ENCODE measurements around the gene LDLRAP1. TPM values are rescaled to one million over a fixed set of nuclear protein-coding genes. Genes with fewer than 3 reads are reported as not detected.

The LDLRAP1 gene
- total and polyA plus RNA-seq, 2 experiments from 2014 or later, result 9.6 to 22.7 TPM

DNA sequence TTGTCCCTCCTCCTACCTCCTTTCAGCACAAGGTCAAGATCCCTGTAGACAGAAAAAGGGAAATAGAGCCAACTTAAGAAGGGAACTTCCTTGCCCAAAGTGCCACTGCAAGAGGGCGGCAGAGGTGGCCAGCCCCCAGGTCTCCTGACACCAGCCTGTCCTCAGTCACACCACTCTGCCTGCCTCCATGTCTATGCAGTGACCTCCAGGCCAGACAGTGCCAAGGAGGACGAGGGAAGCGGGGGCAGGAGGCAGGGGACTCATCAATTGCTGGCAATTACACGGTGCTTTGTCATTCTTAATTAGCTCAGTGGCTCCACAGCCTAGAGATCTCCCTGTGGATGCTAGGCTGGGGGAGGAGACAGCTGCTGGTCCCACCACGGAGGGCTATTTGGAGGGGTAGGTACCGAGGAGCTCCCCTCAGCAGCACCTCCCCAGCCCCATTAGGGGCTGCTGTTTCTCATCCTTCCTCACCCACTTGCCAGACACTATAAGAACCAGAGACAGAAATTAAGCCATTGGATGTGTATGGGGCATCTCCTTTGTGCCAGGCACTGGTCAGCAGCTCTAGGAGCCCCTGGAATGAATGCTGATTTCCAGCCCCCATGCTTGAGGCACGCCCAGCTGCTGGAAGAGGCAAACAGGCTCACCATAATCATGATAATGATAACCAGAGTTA lies 6.1 kb upstream of the LDLRAP1 start:
- H3K27me3 ChIP-seq (ENCODE audit: insufficient read depth), result no peaks in the 10 kb centered on the region
- H3K4me3 Mint-ChIP-seq, result no peak overlapping the region
- H3K4me1 ChIP-seq (ENCODE audit: insufficient read depth), result peaks cover 7% of the 10 kb centered on the region; the same call in 1 of the 2 replicates
- H3K9me2 ChIP-seq (ENCODE audit: insufficient read depth), result no peaks in the 10 kb centered on the region
- H3K4me1 Mint-ChIP-seq, result peaks cover 13% of the 10 kb centered on the region
- peak overlapping the region; percentile 88 for H2AFZ ChIP-seq
- no peak overlapping the region for H3K27ac Mint-ChIP-seq
- peaks cover 6% of the 10 kb centered on the region for H3K27me3 Mint-ChIP-seq (ENCODE audit: insufficient read depth, low read depth, poor library complexity)
- H4K20me1 ChIP-seq (replicated peaks; ENCODE audit: insufficient read depth), result no peaks in the 10 kb centered on the region
- no peak for TF ChIP-seq ZNF331 (CRISPR knock-in tag; IDR thresholded peaks at IDR 0.05; ENCODE audit: low read depth)
- TF ChIP-seq, protein P1, sequence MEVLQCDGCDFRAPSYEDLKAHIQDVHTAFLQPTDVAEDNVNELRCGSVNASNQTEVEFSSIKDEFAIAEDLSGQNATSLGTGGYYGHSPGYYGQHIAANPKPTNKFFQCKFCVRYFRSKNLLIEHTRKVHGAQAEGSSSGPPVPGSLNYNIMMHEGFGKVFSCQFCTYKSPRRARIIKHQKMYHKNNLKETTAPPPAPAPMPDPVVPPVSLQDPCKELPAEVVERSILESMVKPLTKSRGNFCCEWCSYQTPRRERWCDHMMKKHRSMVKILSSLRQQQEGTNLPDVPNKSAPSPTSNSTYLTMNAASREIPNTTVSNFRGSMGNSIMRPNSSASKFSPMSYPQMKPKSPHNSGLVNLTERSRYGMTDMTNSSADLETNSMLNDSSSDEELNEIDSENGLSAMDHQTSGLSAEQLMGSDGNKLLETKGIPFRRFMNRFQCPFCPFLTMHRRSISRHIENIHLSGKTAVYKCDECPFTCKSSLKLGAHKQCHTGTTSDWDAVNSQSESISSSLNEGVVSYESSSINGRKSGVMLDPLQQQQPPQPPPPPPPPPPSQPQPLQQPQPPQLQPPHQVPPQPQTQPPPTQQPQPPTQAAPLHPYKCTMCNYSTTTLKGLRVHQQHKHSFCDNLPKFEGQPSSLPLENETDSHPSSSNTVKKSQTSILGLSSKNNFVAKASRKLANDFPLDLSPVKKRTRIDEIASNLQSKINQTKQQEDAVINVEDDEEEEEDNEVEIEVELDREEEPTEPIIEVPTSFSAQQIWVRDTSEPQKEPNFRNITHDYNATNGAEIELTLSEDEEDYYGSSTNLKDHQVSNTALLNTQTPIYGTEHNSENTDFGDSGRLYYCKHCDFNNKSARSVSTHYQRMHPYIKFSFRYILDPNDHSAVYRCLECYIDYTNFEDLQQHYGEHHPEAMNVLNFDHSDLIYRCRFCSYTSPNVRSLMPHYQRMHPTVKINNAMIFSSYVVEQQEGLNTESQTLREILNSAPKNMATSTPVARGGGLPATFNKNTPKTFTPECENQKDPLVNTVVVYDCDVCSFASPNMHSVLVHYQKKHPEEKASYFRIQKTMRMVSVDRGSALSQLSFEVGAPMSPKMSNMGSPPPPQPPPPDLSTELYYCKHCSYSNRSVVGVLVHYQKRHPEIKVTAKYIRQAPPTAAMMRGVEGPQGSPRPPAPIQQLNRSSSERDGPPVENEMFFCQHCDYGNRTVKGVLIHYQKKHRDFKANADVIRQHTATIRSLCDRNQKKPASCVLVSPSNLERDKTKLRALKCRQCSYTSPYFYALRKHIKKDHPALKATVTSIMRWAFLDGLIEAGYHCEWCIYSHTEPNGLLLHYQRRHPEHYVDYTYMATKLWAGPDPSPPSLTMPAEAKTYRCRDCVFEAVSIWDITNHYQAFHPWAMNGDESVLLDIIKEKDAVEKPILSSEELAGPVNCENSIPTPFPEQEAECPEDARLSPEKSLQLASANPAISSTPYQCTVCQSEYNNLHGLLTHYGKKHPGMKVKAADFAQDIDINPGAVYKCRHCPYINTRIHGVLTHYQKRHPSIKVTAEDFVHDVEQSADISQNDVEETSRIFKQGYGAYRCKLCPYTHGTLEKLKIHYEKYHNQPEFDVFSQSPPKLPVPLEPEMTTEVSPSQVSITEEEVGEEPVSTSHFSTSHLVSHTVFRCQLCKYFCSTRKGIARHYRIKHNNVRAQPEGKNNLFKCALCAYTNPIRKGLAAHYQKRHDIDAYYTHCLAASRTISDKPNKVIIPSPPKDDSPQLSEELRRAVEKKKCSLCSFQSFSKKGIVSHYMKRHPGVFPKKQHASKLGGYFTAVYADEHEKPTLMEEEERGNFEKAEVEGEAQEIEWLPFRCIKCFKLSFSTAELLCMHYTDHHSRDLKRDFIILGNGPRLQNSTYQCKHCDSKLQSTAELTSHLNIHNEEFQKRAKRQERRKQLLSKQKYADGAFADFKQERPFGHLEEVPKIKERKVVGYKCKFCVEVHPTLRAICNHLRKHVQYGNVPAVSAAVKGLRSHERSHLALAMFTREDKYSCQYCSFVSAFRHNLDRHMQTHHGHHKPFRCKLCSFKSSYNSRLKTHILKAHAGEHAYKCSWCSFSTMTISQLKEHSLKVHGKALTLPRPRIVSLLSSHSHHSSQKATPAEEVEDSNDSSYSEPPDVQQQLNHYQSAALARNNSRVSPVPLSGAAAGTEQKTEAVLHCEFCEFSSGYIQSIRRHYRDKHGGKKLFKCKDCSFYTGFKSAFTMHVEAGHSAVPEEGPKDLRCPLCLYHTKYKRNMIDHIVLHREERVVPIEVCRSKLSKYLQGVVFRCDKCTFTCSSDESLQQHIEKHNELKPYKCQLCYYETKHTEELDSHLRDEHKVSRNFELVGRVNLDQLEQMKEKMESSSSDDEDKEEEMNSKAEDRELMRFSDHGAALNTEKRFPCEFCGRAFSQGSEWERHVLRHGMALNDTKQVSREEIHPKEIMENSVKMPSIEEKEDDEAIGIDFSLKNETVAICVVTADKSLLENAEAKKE (CRISPR knock-in tag; IDR thresholded peaks at IDR 0.05), result no peak
- TF ChIP-seq, protein P2, sequence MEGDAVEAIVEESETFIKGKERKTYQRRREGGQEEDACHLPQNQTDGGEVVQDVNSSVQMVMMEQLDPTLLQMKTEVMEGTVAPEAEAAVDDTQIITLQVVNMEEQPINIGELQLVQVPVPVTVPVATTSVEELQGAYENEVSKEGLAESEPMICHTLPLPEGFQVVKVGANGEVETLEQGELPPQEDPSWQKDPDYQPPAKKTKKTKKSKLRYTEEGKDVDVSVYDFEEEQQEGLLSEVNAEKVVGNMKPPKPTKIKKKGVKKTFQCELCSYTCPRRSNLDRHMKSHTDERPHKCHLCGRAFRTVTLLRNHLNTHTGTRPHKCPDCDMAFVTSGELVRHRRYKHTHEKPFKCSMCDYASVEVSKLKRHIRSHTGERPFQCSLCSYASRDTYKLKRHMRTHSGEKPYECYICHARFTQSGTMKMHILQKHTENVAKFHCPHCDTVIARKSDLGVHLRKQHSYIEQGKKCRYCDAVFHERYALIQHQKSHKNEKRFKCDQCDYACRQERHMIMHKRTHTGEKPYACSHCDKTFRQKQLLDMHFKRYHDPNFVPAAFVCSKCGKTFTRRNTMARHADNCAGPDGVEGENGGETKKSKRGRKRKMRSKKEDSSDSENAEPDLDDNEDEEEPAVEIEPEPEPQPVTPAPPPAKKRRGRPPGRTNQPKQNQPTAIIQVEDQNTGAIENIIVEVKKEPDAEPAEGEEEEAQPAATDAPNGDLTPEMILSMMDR (conservative IDR thresholded peaks at IDR 0.05; ENCODE audit: low read depth in 2 of 2), result no peak
- no peak for TF ChIP-seq NANOG (IDR thresholded peaks at IDR 0.05; ENCODE audit: borderline replicate concordance)
- no peak for TF ChIP-seq POLR2AphosphoS5 (IDR thresholded peaks at IDR 0.05; ENCODE audit: low read depth)
- no peak for TF ChIP-seq ZNF114 (CRISPR knock-in tag; IDR thresholded peaks at IDR 0.05)
- no peak for TF ChIP-seq JUNB (IDR thresholded peaks at IDR 0.05; ENCODE audit: unreplicated experiment)
- no peak for TF ChIP-seq STAT1 (IDR thresholded peaks at IDR 0.05; ENCODE audit: unreplicated experiment)
- TF ChIP-seq EZH2 (IDR thresholded peaks at IDR 0.05; ENCODE audit: low read depth, unreplicated experiment), result no peak
- no peak for TF ChIP-seq CREB1 (CRISPR knock-in tag; IDR thresholded peaks at IDR 0.05; ENCODE audit: low read depth)
- H3K36me3 ChIP-seq (ENCODE audit: insufficient read depth), result no peaks in the 10 kb centered on the region
- H3K9me3 Mint-ChIP-seq, result no peaks in the 10 kb centered on the region
- H3K4me3 ChIP-seq, result no peak overlapping the region
- peak; percentile 42 for ATAC-seq
- H3K79me2 ChIP-seq (replicated peaks; ENCODE audit: insufficient read depth), result no peaks in the 10 kb centered on the region
- DNase-seq (ENCODE audit: low spot score), result no peak
- no peaks in the 10 kb centered on the region for H3K36me3 Mint-ChIP-seq (ENCODE audit: low read depth)
- no peak overlapping the region for H3K4me2 ChIP-seq
- no peak overlapping the region for H3K27ac ChIP-seq (ENCODE audit: low read depth)
- H3F3A ChIP-seq (replicated peaks; ENCODE audit: low read depth), result no peaks in the 10 kb centered on the region

Measured in GM23338 (cell line).